GM19372 (cell line): ENCODE measurements around the gene THOP1.

Experiments used
- ATAC-seq: cut with Tn5 transposase; IDR thresholded peaks from one replicate; pipeline ENCODE4 v1.9.1; 2021; ENCODE audit warnings: mild to moderate bottlenecking, low read depth, moderate library complexity; ENCODE audit not compliant: unreplicated experiment

Gene THOP1

DNA sequence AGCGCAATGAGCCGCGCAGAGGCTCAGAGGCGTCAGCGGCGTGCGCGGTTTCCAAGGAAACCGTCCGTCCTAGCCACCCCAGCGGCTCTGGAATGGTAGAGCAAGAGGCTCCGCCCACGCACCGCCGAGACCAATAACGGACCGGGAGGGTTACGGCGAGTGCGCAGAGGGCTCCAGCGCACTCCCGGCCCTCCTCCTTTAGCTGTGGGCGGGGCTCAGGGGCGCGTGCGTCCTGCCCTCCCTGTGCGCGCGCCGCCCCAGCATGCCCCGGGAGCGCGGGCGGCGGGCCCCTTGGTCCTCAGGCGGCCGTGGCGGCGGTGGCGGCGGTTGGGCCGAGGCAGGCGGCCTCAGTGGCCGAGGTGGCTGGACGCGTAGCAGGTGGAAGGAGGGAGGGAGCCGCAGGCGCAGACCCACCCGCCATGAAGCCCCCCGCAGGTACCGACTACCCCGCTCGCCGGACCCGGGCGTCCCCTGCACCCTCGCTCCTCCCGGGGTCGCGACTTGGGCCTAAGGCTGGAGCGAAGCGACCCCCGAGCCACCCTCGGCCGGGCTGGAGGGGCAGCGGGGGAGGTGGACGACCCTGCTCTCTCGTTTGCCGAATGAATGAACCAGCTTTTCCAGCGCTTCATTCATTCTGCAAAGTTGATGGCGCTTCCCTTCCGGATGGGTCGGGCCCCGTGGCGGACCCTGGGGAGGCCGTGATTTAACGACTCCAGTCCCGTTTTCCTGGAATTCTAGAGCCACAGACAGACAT, at the start of gene THOP1:
Gene THOP1, plus strand, starts transcription at position 260 of the 754 bp plus-strand sequence. Its CDS starts 160 bp downstream, at position 420.
- peak; percentile 69 for ATAC-seq

DNA sequence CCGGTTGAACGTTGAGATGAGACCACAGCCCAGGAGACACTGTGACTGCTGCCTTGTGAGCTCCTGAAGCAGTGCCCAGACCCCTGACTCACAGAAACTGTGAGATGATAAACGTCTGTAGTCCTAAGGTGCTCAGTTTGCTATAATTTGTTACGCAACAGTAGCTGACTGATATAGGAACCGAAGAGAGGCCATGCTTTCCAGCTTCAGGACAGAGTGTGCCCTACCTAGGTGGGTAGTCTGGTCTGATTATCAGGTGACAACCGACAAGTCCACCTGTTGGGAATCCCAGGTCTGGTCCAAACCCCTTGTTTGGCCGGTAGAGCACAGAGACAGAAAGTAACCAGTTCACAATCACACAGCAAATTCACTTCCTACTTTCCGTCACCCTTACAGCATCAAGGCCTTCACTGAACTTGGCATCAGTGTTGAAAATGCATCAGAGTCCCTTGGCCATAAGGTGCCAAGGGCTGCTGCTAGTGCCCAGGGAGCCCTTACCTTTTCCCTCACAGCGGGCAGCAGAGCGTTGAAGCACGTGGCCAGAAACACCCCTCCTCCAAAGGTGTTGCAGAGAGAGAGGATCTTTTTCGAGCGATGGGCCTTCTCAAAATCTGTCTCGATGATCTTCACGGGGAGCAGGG, 48.6 kb upstream of the THOP1 start:
- no peak for ATAC-seq

DNA sequence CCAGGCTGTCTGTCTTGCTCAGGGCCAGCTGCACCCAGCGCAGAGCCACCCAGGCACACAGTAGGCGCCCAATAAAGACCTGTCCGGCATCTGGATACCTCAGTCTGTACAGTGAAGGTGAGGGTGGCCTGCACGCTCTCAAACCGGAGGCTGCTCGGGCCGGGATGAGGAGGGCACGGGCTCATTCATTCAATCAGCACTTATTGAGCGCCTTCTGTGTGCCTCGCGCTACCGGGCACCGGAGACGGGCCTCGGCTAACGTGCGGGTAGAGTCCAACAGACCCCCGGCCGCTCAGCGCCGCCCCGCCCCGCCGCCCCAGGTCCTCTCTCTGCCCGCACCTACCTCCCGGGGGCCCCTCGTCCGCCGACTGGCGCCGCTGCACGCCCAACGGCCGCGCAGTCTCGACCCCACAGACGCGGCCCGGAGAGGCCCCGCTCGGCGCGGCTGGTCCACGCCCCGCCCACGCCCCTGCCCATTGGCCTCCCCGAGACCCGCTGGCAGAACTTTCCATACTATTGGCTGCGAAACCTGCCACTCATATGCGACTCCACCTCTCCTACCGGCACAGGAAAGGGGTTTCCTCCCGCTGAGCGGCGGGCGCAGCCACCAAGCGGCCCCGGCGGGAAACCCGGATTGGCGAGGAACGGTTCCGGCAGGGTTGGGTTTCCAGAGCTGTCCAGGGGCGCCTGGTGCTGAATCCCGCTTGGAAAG, 45.5 kb upstream of the THOP1 start, which contains the start of gene SLC39A3:
Gene SLC39A3, minus strand, starts transcription at position 416 of the 712 bp plus-strand sequence. CDS start 2,760 bp downstream, outside the sequence.
- ATAC-seq = peak; percentile 95

DNA sequence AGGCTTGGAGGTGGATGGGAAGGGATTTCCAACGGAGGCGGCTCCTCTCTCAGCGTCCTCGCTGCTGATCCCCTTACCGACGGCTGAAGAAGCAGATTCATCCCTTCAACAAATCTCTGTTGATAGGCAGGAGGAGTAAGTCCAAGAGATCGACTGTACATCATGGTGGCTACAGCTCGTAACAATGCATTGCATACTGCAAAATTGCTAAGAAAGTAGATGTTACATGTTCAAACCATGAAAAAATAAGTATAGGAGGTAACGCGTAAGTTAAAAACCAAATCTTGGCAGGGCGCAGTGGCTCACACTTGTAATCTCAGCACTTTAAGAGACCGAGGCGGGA, 45.0 kb upstream of the THOP1 start:
- ATAC-seq = no peak

DNA sequence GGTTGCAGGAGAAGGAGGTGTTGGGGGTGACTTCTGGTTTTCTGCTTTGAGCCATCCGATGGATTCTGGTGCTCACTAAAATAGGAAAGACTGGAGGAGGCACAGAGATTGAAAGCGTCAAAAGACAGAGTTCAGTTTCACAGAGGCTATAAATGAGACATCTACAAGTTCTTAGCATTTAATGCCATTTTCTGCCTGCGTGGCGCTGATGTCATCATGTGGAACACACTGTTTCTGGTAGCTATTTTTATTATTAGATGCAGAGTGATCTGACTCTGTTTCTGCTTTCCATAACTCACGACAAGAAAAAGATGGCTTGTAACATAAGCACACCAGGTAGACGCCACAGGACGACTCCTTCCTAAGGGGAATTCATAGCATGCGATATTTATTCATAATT, 42.2 kb upstream of the THOP1 start:
- no peak for ATAC-seq

DNA sequence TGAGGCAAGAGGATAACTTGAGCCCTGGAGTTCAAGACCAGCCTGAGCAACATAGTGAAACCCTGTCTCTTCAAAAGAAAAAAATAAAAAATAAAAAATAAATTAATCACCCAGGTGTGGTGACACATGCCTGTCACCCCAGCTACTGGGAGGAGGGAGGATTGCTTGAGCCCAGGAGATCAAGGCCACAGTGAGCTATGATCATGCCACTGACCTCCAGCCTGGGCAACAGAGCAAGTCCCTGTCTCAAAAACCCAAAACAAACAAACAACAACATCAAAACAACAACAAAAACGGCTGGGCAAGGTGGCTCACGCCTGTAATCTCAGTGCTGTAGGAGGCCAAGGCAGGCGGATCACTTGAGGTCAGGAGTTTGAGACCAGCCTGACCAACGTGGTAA, 41.2 kb upstream of the THOP1 start:
- no peak for ATAC-seq

DNA sequence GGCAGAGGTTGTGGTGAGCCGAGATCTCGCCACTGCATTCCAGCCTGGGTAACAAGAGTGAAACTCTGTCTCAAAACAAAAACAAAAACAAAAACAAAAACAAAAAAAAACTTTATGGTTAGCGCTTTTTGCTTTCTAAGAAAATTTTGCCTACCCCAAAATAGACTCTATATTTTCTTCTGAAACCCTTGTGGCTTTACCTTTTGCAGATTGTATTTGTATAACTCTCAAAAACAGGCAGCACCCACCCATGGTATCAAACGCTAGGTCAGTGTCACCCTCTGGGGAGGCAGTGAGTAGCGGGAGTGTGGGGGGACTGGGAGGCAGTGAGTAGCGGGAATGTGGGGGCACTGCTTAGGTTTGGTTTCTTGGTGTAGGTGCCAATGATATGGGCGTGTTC, 38.0 kb upstream of the THOP1 start:
- ATAC-seq = no peak

DNA sequence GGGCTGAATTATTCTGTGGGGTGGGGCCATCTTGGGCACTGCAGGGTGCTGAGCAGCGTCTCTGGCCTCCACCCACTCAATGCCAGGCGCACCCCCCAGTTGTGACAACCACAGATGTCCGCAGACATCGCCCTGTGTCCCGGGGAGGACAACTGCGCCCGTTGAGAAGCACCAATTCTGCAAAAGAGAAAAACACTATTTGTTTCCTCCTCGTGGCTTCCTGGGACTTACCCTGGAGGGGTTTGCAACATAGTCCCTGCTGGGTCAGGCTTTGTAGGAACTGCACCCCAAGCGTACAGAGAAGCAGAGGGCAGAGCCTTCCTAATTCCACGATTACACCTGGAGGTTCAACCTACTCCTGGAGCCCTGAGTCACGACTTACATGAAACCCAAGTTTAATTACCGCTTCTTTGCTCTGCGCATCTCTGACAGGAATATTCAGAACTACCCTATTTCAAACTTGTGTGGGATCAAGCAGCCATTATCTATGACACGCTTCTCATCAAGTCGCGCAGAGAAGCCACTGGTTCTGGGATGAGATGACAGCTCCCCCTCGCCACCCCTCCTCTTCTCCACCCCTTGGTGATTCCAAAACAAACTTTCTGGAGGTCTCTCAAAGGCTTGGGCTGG, 34.4 kb upstream of the THOP1 start:
- no peak for ATAC-seq

DNA sequence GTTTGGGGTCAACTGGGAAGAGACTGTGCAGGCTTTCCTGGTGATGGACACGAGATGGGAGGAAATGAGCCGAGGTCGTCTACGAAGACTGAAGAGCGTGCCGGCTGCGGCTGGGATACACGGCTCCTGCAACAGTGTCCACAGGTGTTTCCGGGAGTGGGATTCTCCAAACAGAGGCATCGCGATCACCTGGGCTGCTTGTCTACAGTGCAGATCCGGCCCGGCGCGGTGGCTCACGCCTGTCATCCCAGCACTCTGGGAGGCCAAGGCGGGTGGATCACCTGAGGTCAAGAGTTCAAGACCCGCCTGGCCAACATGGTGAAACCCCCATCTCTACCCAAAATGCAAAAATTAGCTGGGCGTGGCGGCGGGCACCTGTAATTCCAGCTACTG, 33.9 kb upstream of the THOP1 start:
- ATAC-seq = no peak

DNA sequence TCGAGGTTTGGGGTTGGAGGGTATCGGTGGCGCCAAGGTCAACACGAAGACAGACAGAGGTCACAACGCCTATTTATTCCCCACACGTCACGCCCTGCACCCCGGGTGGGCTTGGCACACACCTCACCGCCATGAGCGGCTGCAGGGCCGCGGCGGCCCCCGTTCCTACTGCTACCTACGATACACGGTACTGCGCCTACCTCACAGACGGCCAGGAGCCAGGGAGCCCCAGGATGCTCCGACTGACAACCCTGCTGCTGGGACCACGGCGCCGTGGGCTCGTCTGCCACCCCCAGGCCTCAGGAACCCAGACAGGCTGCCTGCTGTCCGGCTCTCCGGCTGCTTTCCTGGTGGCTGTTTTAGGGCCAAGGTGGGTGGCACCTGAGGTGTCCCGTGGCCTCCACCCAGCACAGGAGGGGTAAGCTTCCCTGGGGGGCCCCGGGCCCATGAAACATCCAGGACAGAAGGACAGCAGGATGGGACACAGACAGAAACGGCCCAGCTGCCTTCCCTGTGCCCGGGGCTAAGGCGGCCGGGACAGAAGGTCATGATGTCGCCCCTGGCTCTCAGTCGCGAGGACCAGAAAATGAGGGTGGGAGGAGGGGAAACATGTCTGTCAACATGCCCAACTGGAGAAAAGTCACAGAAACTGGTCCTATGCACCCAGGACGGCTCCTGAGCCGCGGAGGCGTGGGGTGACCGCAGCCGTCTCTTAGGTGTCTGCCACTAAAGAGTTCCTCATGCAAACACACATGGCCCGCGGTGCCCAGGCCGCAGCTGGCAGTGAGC, 30.4 kb upstream of the THOP1 start:
- ATAC-seq = no peak

DNA sequence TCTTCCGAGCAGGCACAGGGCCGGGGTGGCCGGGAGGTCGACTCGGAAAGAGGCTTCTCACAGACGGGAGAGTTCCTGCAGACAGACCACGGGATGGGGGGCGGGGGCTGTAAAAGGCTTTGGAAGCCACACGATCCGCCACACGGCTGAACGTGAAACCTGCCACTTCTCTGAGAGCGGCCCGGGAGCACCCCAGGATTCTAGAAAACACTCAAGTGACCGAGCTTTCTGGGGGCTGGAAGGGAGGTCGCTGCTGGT, 29.9 kb upstream of the THOP1 start:
- ATAC-seq = no peak

DNA sequence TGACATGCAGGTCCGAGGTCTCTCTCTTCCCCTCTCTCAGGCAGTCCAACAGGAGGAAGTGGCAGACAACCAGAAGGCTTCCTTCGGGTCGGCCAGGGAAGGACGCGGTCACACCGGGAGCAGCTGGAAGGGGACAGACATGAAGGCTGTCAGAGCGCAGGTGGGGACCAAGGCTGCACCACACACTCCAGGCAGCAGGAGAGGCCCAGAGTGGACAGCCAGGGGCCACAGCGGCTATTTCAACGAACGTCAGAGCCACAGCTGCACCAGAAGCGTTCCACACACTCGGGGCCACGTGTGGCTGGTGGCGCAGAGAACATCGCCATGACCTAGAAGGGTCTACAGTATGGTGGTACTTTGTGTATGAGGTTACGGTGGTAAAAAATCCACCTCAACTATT, 29.5 kb upstream of the THOP1 start:
- no peak for ATAC-seq

DNA sequence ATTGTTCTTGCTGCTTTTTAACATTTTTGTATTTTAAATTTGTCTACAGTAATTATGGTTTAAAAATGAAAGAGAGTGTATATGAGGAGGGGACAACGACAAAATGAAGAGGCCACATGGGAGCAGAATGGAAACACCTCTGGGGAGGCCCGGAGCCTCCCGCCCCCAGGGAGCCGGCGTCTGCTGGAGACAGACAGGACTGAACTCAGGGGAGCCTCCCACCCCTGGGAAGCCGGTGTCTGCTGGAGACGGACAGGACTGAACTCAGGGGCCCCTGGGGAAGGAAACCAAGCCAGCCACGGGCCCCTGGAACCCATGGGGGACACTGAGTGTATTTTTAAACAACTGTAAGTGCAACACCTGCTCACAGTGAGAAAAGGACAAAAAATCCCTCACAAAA, 28.8 kb upstream of the THOP1 start:
- ATAC-seq = no peak

DNA sequence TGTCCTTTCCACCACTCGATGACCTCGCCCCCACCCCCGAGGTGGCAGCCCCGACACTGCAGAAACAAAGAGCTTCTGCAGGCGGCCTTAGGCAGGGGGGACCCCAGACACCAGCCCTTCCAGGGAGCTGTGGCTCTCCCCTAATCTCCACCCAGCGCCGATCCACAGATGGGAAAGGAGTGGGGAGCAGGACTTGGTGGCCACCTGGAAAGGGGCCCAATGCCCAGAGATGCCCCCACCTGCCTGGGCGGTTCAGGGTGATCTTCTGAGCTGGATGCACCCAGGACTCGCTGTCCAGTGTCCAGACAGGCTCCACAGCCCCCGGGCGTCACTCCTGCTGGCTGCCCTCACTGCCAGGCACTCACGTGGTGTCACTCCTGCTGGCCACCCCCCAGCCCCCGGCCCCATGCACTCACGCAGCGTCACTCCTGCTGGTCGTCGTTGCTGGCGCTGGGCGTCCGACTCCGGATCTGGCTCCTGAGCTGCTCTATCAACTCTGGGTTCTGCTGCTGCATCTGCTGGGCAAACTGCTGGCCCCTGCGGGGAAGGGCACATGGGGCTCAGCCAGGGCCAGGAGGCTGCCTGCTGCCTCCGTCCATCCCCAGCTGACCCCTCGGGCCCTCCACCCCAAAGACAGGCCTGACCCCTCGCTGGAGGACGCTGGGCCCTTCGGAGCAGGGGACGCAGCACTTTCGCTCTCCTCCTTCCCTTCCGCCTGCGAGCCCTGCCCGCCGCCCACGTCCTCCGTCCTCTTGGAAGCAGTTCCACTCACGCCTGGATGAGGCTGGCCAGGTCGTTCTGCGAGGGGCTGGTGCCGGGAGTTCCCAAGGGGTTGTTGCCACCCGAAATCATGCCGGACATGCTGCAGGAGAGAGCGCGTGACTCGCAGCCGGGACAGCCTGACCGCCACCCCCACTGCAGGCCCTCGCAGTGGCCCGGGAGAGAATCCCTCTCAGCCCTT, 28.1 kb upstream of the THOP1 start:
- ATAC-seq = no peak

DNA sequence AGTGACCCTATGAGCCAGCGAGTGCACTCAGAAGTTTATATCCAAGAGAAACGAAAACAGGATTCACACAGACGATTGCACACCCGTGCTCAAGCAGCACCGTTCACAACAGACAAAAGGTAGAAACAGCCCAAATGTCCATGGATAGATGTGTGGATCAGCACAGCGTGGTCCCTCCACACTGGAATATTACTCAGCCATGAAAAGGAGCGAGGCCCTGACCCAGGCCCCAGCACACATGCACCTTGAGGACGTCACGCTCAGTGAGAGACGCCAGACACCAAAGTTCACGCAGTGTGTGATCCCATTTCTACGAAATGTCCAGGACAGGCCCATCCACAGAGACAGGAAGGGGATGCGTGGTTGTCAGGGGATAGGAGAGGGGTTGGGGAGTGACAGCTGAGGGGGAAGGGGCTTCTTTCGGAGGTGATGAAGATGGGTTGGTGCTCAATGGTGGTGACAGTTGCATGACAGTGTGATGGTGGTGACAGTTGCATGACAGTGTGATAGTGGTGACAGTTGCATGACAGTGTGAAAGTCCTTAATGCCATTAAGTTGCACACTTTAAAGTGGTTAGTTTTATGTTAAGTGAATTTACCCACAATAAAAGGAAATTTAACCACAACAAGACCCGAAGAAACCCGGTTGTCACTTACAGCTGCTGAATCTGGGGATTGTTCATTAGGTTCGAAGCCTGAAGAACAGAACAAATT, 26.5 kb upstream of the THOP1 start:
- ATAC-seq = no peak

DNA sequence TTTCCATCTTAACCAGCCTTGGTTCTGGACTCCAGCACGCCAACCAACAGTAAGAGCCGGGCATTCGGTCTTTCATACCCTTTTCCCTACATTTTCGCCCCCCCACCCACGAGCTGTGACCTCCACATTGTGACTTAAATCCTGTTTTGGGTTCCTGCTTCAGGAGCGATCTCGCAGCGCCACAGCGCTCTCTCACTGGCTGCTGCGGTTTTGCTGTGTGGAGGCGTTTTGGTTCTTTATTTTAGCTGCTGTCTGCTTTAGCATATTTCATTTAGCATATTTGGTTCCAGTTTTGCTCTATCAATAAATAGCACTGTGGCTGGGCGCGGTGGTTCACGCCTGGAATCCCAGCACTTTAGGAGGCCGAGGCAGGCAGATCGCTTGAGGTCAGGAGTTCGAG, 25.9 kb upstream of the THOP1 start:
- no peak for ATAC-seq

DNA sequence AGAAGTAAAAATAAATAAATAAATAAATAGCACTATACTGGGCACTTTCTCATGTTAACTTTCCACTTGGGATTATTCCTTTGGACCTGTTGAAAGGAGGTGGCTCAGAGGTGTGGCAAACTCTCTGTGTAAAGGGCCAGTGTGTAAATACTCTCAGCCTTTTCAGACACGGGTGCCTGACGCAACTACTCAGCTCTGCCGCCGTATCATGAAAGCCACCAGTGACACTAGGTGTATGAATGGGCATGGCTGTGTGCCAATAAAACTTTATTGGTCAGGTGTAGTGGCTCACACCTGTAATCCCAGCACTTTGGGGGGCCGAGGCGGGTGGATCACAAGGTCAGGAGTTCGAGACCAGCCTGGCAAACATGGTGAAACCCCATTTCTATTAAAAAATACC, 25.3 kb upstream of the THOP1 start:
- no peak for ATAC-seq

DNA sequence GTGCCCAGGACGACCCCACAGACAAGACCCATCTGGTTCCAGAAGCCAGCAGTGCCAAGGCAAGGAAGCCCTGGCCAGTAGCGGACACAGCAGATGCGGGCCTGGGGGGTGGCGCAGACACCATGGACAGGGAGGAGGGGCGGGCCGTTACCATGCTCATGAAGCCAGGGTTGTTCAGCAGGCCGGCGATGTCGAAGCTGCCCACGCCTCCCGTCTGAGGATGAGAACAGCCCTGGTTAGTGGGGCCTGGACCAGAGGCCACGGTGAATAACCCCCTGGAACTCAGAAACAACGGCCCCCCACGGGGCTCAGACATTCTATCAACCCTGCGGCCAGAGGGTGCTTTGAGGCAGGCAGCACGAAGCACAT, 24.0 kb upstream of the THOP1 start:
- ATAC-seq = no peak
